ENCODE measurements around the gene IQCM.

- TF ChIP-seq CTCF (IDR thresholded peaks at IDR 0.05): no peak
- TF ChIP-seq POLR2A (IDR thresholded peaks at IDR 0.05): no peak
Measured at GRCh38 chr4:149584722-149585121, 230.9 kb downstream of the IQCM start.
